SH-SY5Y (cell line): ENCODE measurements around the gene SDHD.

Source experiments
- GATA2 ChIP-seq: IDR thresholded peaks from 2 replicates; pipeline ENCODE4 v1.6.1; 2011; ENCODE audit warnings: mild to moderate bottlenecking, low read depth, low read length
- GATA3 ChIP-seq: IDR thresholded peaks from 2 replicates; pipeline ENCODE4 v1.6.1; 2011; ENCODE audit warnings: low read depth, mild to moderate bottlenecking, low read length, moderate library complexity

- TF ChIP-seq GATA2 (no peak), GATA3 (no peak)
Measured at GRCh38 chr11:112096194-112096593, 9.5 kb downstream of the SDHD start.
